HCT116 (cell line): ENCODE data around the gene ADCY1. TPM values are rescaled to one million over a fixed set of nuclear protein-coding genes. Genes with fewer than 3 reads are reported as not detected.

Experiments
- ATAC-seq: fragments of 200-7000 bp; cut with Tn5 transposase; 2 replicates; pipeline ENCODE4 v1.9.1; 2020; ENCODE audit warnings: mild to moderate bottlenecking, moderate library complexity
- BruUV-seq: library from RNA; stranded (reverse); fragments of 400-500 nt; replicated peaks from 2 replicates; lab custom pipeline; 2021; lab: Mats Ljungman, UMichigan
- CTCF ChIA-PET: fragments of 300-600 bp; sonication (Branson Sonifier 250); formaldehyde crosslinking; loops from one replicate; lab custom pipeline; 2021; ENCODE audit warnings: antibody characterized with exemption; lab: Charles Lee
- POLR2A ChIA-PET: fragments of 300-600, 350-600 bp; sonication (Branson Sonifier 250); formaldehyde crosslinking; loops from one replicate; lab custom pipeline; 2021; ENCODE audit warnings: antibody characterized with exemption; lab: Charles Lee
- RAD21 ChIA-PET, 2 experiments: fragments of 300-600 bp; sonication (Branson Sonifier 250); formaldehyde crosslinking; loops; one replicate each; lab custom pipeline; 2023; ENCODE audit warnings: low total read pairs in 2 of 2; ENCODE audit not compliant: uncharacterized antibody in 2 of 2, unreplicated experiment in 2 of 2, low non-redundant PET in 1 of 2; lab: Charles Lee
- DNase-seq: peaks from one replicate; pipeline ENCODE4 v3.0.0-alpha.2; 2010; ENCODE audit warnings: low read depth, low spot score
- H2AFZ ChIP-seq: fragments of 200-600 bp; shearing (Covaris generic), sonication (generic); 2 replicates; pipeline ENCODE4 v1.6.1; 2017; ENCODE audit warnings: low read depth, mixed run types, mixed read lengths, antibody characterized with exemption, low read length; ENCODE audit not compliant: poor library complexity, severe bottlenecking
- H3K27ac ChIP-seq: 2 replicates; pipeline ENCODE4 v1.5.1; 2012; ENCODE audit warnings: low read depth, low read length
- H3K27me3 ChIP-seq: fragments of 200-600 bp; sonication (generic); 2 replicates; pipeline ENCODE4 v1.6.1; 2016; ENCODE audit warnings: mixed run types, low read length, mixed read lengths; ENCODE audit not compliant: insufficient read depth
- H3K36me3 ChIP-seq, 2 experiments: fragments of 200-500 bp in 1 of 2; fragments of 200-600 bp in 1 of 2; sonication (Bioruptor generic) in 1 of 2; sonication (generic) in 1 of 2; 2 replicates each; pipeline versions ENCODE4 v1.5.1 to v1.6.1; 2014 to 2016; ENCODE audit warnings: low read length in 2 of 2, inconsistent platforms in 1 of 2, mixed read lengths in 1 of 2, mixed run types in 1 of 2; ENCODE audit not compliant: insufficient read depth in 2 of 2, control insufficient read depth in 1 of 2
- H3K4me1 ChIP-seq, 2 experiments: fragments of 200-600 bp in 1 of 2; sonication (generic) in 1 of 2; 2 replicates each; pipeline versions ENCODE4 v1.5.1 to v1.6.1; 2012 to 2017; ENCODE audit warnings: low read length in 2 of 2, inconsistent platforms in 1 of 2, mild to moderate bottlenecking in 1 of 2, mixed read lengths in 1 of 2, mixed run types in 1 of 2, moderate library complexity in 1 of 2; ENCODE audit not compliant: insufficient read depth in 2 of 2, control insufficient read depth in 1 of 2
- H3K4me2 ChIP-seq: fragments of 200-600 bp; sonication (generic); 2 replicates; pipeline ENCODE4 v1.6.1; 2017; ENCODE audit warnings: mixed run types, low read length, mixed read lengths
- H3K4me3 ChIP-seq, 2 experiments: fragments of 200-600 bp in 1 of 2; sonication (generic) in 1 of 2; replicated peaks in 1 of 2; 2 replicates each; pipeline ENCODE4 v1.5.1; 2011 to 2016; ENCODE audit warnings: low read length in 2 of 2, control low read depth in 1 of 2, low read depth in 1 of 2, mild to moderate bottlenecking in 1 of 2, mixed read lengths in 1 of 2, mixed run types in 1 of 2
- H3K79me2 ChIP-seq: fragments of 200-600 bp; sonication (generic); 2 replicates; pipeline ENCODE4 v1.6.1; 2017; ENCODE audit warnings: mild to moderate bottlenecking, mixed run types, low read length, moderate library complexity, mixed read lengths; ENCODE audit not compliant: insufficient read depth
- H3K9ac ChIP-seq: fragments of 200-600 bp; sonication (generic); 2 replicates; pipeline ENCODE4 v1.6.1; 2016; ENCODE audit warnings: low read length, mixed read lengths
- H3K9me2 ChIP-seq: fragments of 200-600 bp; sonication (generic), shearing (Covaris generic); 2 replicates; pipeline ENCODE4 v1.6.1; 2017; ENCODE audit warnings: mixed run types, mild to moderate bottlenecking, moderate library complexity; ENCODE audit not compliant: insufficient read depth
- H3K9me3 ChIP-seq, 2 experiments: fragments of 200-500 bp in 1 of 2; fragments of 200-600 bp in 1 of 2; sonication (Bioruptor generic) in 1 of 2; sonication (generic) in 1 of 2; 2 replicates each; pipeline ENCODE4 v1.6.1; 2014 to 2017; ENCODE audit warnings: low read length in 2 of 2, mixed read lengths in 2 of 2, inconsistent platforms in 1 of 2, low read depth in 1 of 2, mild to moderate bottlenecking in 1 of 2, mixed run types in 1 of 2, moderate library complexity in 1 of 2; ENCODE audit not compliant: control insufficient read depth in 1 of 2, insufficient read depth in 1 of 2
- H4K20me1 ChIP-seq: fragments of 200-600 bp; sonication (generic), shearing (Covaris generic); 2 replicates; pipeline ENCODE4 v1.6.1; 2017; ENCODE audit warnings: mixed run types, mild to moderate bottlenecking, moderate library complexity; ENCODE audit not compliant: insufficient read depth
- ATF3 ChIP-seq: IDR thresholded peaks from 2 replicates; pipeline ENCODE4 v1.6.1; 2012
- CBX3 ChIP-seq: IDR thresholded peaks from 2 replicates; pipeline ENCODE4 v1.6.1; 2012; ENCODE audit warnings: low read depth
- EGR1 ChIP-seq: IDR thresholded peaks from 2 replicates; pipeline ENCODE4 v1.6.1; 2012; ENCODE audit warnings: low read depth
- ELF1 ChIP-seq: IDR thresholded peaks from 2 replicates; pipeline ENCODE4 v1.6.1; 2012; ENCODE audit warnings: low read depth, borderline replicate concordance
- EZH2 ChIP-seq: fragments of 200-600 bp; sonication (generic); IDR thresholded peaks from 2 replicates; pipeline ENCODE4 v1.6.1; 2017; ENCODE audit warnings: antibody characterized with exemption, mixed run types
- FOSL1 ChIP-seq: IDR thresholded peaks from 2 replicates; pipeline ENCODE4 v1.6.1; 2012; ENCODE audit warnings: low read depth
- JUND ChIP-seq: IDR thresholded peaks from 2 replicates; pipeline ENCODE4 v1.6.1; 2012
- SRF ChIP-seq: IDR thresholded peaks from 2 replicates; pipeline ENCODE4 v1.6.1; 2012; ENCODE audit warnings: low read depth
- ZFX ChIP-seq: fragments of 450-650 bp; IDR thresholded peaks from 2 replicates; pipeline ENCODE4 v1.6.1; 2017
- intact Hi-C: fragments of 100-400 bp; cut with micrococcal nuclease; formaldehyde crosslinking; loops from 2 replicates; pipeline ENCODE4 v1.10.0; 2022
- total RNA-seq: library from RNA; stranded (reverse); gene quantifications from one replicate; pipeline ENCODE4 v1.2.1, GENCODE V29; 2021; ENCODE audit not compliant: unreplicated experiment
- TF ChIP-seq, protein P1 (sequence below): IDR thresholded peaks from 2 replicates; pipeline ENCODE4 v1.6.1; 2012; ENCODE audit warnings: low read depth
- TF ChIP-seq, protein P2 (sequence below): IDR thresholded peaks from 2 replicates; pipeline ENCODE4 v1.6.1; 2012

Gene ADCY1
- total RNA-seq, 1 experiment from 2014 or later: 0.05 TPM

DNA sequence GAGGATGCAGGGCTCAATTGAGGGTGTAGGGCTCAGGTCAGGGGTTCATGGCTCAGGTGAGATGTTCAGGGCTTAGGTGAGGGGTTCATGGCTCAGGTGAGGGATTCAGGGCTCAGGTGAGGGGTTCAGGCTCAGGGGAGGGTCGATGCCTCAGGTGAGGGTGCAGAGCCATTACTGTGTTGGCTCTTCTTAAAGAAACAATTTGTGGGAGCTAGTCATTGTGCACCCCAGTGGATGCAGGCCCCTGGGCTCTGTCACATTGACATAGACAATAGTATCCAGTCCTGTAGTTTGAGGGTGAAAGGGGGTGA lies 86.7 kb downstream of the ADCY1 start:
- no peaks in the 10 kb centered on the region for H4K20me1 ChIP-seq
- RAD21 ChIA-PET: no interaction called here
- intact Hi-C loops: no loop called here
- H2AFZ ChIP-seq: no peak overlapping the region
- no peak for DNase-seq
- H3K9ac ChIP-seq: no peak overlapping the region
- H3K36me3 ChIP-seq: no peaks in the 10 kb centered on the region
- no peaks in the 10 kb centered on the region for H3K4me1 ChIP-seq
- H3K4me3 ChIP-seq: no peak overlapping the region
- H3K9me3 ChIP-seq: no peaks in the 10 kb centered on the region
- ATAC-seq: no peak
- no peaks in the 10 kb centered on the region for H3K27me3 ChIP-seq
- no peaks in the 10 kb centered on the region for H3K79me2 ChIP-seq
- no TSS peak for BruUV-seq
- no peak overlapping the region for H3K27ac ChIP-seq
- TF ChIP-seq CBX3 (no peak), ATF3 (no peak), FOSL1 (no peak), EGR1 (no peak), EZH2 (no peak), SRF (no peak), ELF1 (no peak), JUND (no peak), ZFX (no peak)
- TF ChIP-seq, protein P1, sequence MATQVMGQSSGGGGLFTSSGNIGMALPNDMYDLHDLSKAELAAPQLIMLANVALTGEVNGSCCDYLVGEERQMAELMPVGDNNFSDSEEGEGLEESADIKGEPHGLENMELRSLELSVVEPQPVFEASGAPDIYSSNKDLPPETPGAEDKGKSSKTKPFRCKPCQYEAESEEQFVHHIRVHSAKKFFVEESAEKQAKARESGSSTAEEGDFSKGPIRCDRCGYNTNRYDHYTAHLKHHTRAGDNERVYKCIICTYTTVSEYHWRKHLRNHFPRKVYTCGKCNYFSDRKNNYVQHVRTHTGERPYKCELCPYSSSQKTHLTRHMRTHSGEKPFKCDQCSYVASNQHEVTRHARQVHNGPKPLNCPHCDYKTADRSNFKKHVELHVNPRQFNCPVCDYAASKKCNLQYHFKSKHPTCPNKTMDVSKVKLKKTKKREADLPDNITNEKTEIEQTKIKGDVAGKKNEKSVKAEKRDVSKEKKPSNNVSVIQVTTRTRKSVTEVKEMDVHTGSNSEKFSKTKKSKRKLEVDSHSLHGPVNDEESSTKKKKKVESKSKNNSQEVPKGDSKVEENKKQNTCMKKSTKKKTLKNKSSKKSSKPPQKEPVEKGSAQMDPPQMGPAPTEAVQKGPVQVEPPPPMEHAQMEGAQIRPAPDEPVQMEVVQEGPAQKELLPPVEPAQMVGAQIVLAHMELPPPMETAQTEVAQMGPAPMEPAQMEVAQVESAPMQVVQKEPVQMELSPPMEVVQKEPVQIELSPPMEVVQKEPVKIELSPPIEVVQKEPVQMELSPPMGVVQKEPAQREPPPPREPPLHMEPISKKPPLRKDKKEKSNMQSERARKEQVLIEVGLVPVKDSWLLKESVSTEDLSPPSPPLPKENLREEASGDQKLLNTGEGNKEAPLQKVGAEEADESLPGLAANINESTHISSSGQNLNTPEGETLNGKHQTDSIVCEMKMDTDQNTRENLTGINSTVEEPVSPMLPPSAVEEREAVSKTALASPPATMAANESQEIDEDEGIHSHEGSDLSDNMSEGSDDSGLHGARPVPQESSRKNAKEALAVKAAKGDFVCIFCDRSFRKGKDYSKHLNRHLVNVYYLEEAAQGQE: no peak
- TF ChIP-seq, protein P2, sequence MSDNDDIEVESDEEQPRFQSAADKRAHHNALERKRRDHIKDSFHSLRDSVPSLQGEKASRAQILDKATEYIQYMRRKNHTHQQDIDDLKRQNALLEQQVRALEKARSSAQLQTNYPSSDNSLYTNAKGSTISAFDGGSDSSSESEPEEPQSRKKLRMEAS: no peak
- CTCF ChIA-PET: no interaction called here
- no peaks in the 10 kb centered on the region for H3K9me2 ChIP-seq
- POLR2A ChIA-PET: no interaction called here
- no peak overlapping the region for H3K4me2 ChIP-seq
